ENCODE measurements around the gene CCL7. TPM values are rescaled to one million over a fixed set of nuclear protein-coding genes. Genes with fewer than 3 reads are reported as not detected.

CCL7 gene
- total and polyA plus RNA-seq, 3 donors from 2014 or later, result not detected

- intact Hi-C loops (cut with DNase I; ENCODE audit: low total_unique reads), result no loop called here
- DNase-seq, result no peak
- Histone ChIP-seq H3K27ac (peak overlapping the region; percentile 11 to 68), H3K4me1 (peaks cover 52% of the 10 kb centered on the region), H3K36me3 (ENCODE audit: low read depth, missing control alignments) (no peaks in the 10 kb centered on the region), H3K27me3 (no peaks in the 10 kb centered on the region), H3K9me3 (no peaks in the 10 kb centered on the region), H3K4me3 (peak overlapping the region in 1 of 2 donors; percentile 34)
- no peak for TF ChIP-seq POLR2A (IDR thresholded peaks at IDR 0.05)
- TF ChIP-seq CTCF (IDR thresholded peaks at IDR 0.05), result no peak
- WGBS, 2 donors, result 17 to 39% methylated on average over 4 to 5 of the region's 5 CpGs
Observed at GRCh38 chr17:34255381-34255732, 14.7 kb upstream of the CCL7 start.

GRCh38 chr17:34255841-34256240, 14.2 kb upstream of the CCL7 start:
- Histone ChIP-seq H3K9me3 (no peaks in the 10 kb centered on the region), H3K4me3 (peak overlapping the region in 1 of 2 donors; percentile 34), H3K4me1 (peaks cover 50% of the 10 kb centered on the region), H3K36me3 (ENCODE audit: low read depth, missing control alignments) (no peaks in the 10 kb centered on the region), H3K27me3 (no peaks in the 10 kb centered on the region), H3K27ac (no peak overlapping the region)
- 78 to 97% methylated on average over 1 of the region's 1 CpG for WGBS, 2 donors
- no peak for DNase-seq
- intact Hi-C loops (cut with DNase I; ENCODE audit: low total_unique reads), result no loop called here
- TF ChIP-seq CTCF (IDR thresholded peaks at IDR 0.05) (no peak), POLR2A (IDR thresholded peaks at IDR 0.05) (no peak)

- H3K36me3 ChIP-seq (ENCODE audit: low read depth, missing control alignments), result no peaks in the 10 kb centered on the region
- H3K4me3 ChIP-seq, result no peak overlapping the region
- no peak for DNase-seq
- 76 to 95% methylated on average over 5 of the region's 5 CpGs for WGBS, 2 donors
- no peaks in the 10 kb centered on the region for H3K9me3 ChIP-seq
- intact Hi-C loops (cut with DNase I; ENCODE audit: low total_unique reads), result no loop called here
- peaks cover 34% of the 10 kb centered on the region for H3K4me1 ChIP-seq
- no peak overlapping the region for H3K27ac ChIP-seq
- no peaks in the 10 kb centered on the region for H3K27me3 ChIP-seq
- no peak for TF ChIP-seq POLR2A (IDR thresholded peaks at IDR 0.05)
- no peak for TF ChIP-seq CTCF (IDR thresholded peaks at IDR 0.05)
Observed at GRCh38 chr17:34257299-34257985, 12.6 kb upstream of the CCL7 start.

GRCh38 chr17:34257986-34258326, 12.1 kb upstream of the CCL7 start:
- no peaks in the 10 kb centered on the region for H3K9me3 ChIP-seq
- 82 to 92% methylated on average over 1 of the region's 1 CpG for WGBS, 2 donors
- no peak overlapping the region for H3K27ac ChIP-seq
- intact Hi-C loops (cut with DNase I; ENCODE audit: low total_unique reads), result no loop called here
- DNase-seq, result no peak
- H3K4me1 ChIP-seq, result peaks cover 29% of the 10 kb centered on the region
- no peak for TF ChIP-seq POLR2A (IDR thresholded peaks at IDR 0.05)
- TF ChIP-seq CTCF (IDR thresholded peaks at IDR 0.05), result no peak
- no peaks in the 10 kb centered on the region for H3K36me3 ChIP-seq (ENCODE audit: low read depth, missing control alignments)
- H3K27me3 ChIP-seq, result no peaks in the 10 kb centered on the region
- no peak overlapping the region for H3K4me3 ChIP-seq

- Histone ChIP-seq H3K4me1 (peaks cover 19% of the 10 kb centered on the region), H3K27me3 (no peaks in the 10 kb centered on the region), H3K36me3 (ENCODE audit: low read depth, missing control alignments) (no peaks in the 10 kb centered on the region), H3K27ac (no peak overlapping the region), H3K4me3 (no peak overlapping the region), H3K9me3 (no peaks in the 10 kb centered on the region)
- TF ChIP-seq POLR2A (IDR thresholded peaks at IDR 0.05) (no peak), CTCF (IDR thresholded peaks at IDR 0.05) (no peak)
- intact Hi-C loops (cut with DNase I; ENCODE audit: low total_unique reads), result no loop called here
- DNase-seq, result no peak
Observed at GRCh38 chr17:34259146-34259545, 10.9 kb upstream of the CCL7 start.

All from testis (tissue), 3 donors.